Adrenal gland (tissue), 5 donors: ENCODE results near the gene CDC73.

Source experiments
- CTCF ChIP-seq, 6 experiments: fragments of 450-650 bp in 4 of 6; fragments of 200-600 bp in 2 of 6; sonication (generic) in 1 of 6; IDR thresholded peaks; 1 replicate in 5 of 6; 2 replicates in 1 of 6; pipeline versions ENCODE4 v1.5.1 to v1.8.0; 2016 to 2021; ENCODE audit warnings: antibody characterized with exemption in 6 of 6, mild to moderate bottlenecking in 2 of 6, moderate library complexity in 1 of 6
- POLR2A ChIP-seq, 2 donors: fragments of 450-650 bp; IDR thresholded peaks; one replicate each; pipeline ENCODE4 v1.6.1; 2017; ENCODE audit warnings: antibody characterized with exemption in 2 of 2, mild to moderate bottlenecking in 2 of 2, moderate library complexity in 1 of 2
- donor health status: DM: no; HTN: no; CAD: no.

- TF ChIP-seq POLR2A (IDR thresholded peaks at IDR 0.05) (no peak), CTCF (IDR thresholded peaks at IDR 0.05) (no peak)
These were observed 95.1 kb downstream of the CDC73 start for GRCh38 chr1:193216920-193217319.
